BJ (cell line): ENCODE results near the gene TRRAP. TPM values are rescaled to one million over a fixed set of nuclear protein-coding genes. Genes with fewer than 3 reads are reported as not detected.

Source experiments
- CTCF ChIA-PET: fragments of 350-600 bp; formaldehyde crosslinking; extraction: SDS; loops from one replicate; lab custom pipeline; 2021; ENCODE audit warnings: antibody characterized with exemption, inconsistent platforms; lab: Yijun Ruan, JAX
- POLR2A ChIA-PET: fragments of 300-600 bp; sonication (Branson Sonifier 250); formaldehyde crosslinking; extraction: SDS; loops from one replicate; lab custom pipeline; 2021; ENCODE audit warnings: antibody characterized with exemption; lab: Charles Lee
- DNase-seq: peaks from one replicate; pipeline ENCODE4 v3.0.0-alpha.2; 2011; ENCODE audit warnings: low read depth
- H3K27me3 ChIP-seq: 2 replicates; pipeline ENCODE4 v1.6.0; 2011; ENCODE audit warnings: low read length; ENCODE audit not compliant: control insufficient read depth, insufficient read depth
- H3K36me3 ChIP-seq: 2 replicates; pipeline ENCODE4 v1.5.1; 2011; ENCODE audit warnings: low read length; ENCODE audit not compliant: control insufficient read depth, insufficient read depth
- H3K4me3 ChIP-seq: 2 replicates; pipeline ENCODE4 v1.5.1; 2011; ENCODE audit warnings: low read depth, mild to moderate bottlenecking, control low read depth, low read length
- CTCF ChIP-seq: IDR thresholded peaks from 2 replicates; pipeline ENCODE4 v1.5.1; 2011; ENCODE audit warnings: low read depth, mild to moderate bottlenecking, control low read depth, inconsistent platforms, low read length, moderate library complexity; ENCODE audit not compliant: insufficient read depth
- polyA plus RNA-seq: library from polyadenylated mRNA; depleted of rRNA; stranded (reverse); fragments of >200 nt; gene quantifications from 2 replicates; pipeline ENCODE4 v1.2.3, GENCODE V29; 2011; rRNA removed
- small RNA-seq: library from RNA; depleted of rRNA; stranded (forward); fragments of <200 nt; gene quantifications from one replicate; pipeline ENCODE3, GENCODE V24; 2012; ENCODE audit warnings: low replicate concordance, low read depth; ENCODE audit not compliant: insufficient read length

The TRRAP gene
- polyA plus RNA-seq, 1 experiment, result 17.2 TPM

- ChIA-PET POLR2A (no interaction called here), CTCF (interaction anchor here (1.5 to 3.7 kb wide), 2 partner anchors 10 to 267 kb away, joined by 5 to 14 read pairs; no protein-coding TSS in a partner anchor)
- H3K4me3 ChIP-seq, result no peak overlapping the region
- H3K27me3 ChIP-seq, result no peaks in the 10 kb centered on the region
- DNase-seq, result no peak
- H3K36me3 ChIP-seq, result peaks cover 19% of the 10 kb centered on the region
- no peak for TF ChIP-seq CTCF
Observed at GRCh38 chr7:99046722-99047121, 168.4 kb downstream of the TRRAP start.

GRCh38 chr7:99047526-99048077 lies 169.3 kb downstream of the TRRAP start:
- POLR2A ChIA-PET, result no interaction called here
- Histone ChIP-seq H3K4me3 (no peak overlapping the region), H3K36me3 (peaks cover 24% of the 10 kb centered on the region), H3K27me3 (no peaks in the 10 kb centered on the region)
- TF ChIP-seq CTCF, result no peak
- CTCF ChIA-PET, result interaction anchor here (0.7 to 3.7 kb wide), 3 partner anchors 11 to 360 kb away, joined by 3 to 14 read pairs (median 5); no protein-coding TSS in a partner anchor
- no peak for DNase-seq

GRCh38 chr7:99050971-99051370 lies 172.6 kb downstream of the TRRAP start:
- Histone ChIP-seq H3K4me3 (no peak overlapping the region), H3K27me3 (no peaks in the 10 kb centered on the region), H3K36me3 (peaks cover 18% of the 10 kb centered on the region)
- ChIA-PET POLR2A (no interaction called here), CTCF (interaction anchor here (1.6 kb wide), 1 partner anchor 11 kb away, joined by 7 read pairs; no protein-coding TSS in a partner anchor)
- TF ChIP-seq CTCF, result no peak
- DNase-seq, result no peak

GRCh38 chr7:99054781-99055180 lies 176.4 kb downstream of the TRRAP start:
- no peak for DNase-seq
- ChIA-PET CTCF (no interaction called here), POLR2A (no interaction called here)
- H3K27me3 ChIP-seq, result no peaks in the 10 kb centered on the region
- TF ChIP-seq CTCF, result no peak
- no peak overlapping the region for H3K4me3 ChIP-seq
- peaks cover 13% of the 10 kb centered on the region for H3K36me3 ChIP-seq

- POLR2A ChIA-PET, result no interaction called here
- Histone ChIP-seq H3K36me3 (peaks cover 5% of the 10 kb centered on the region; the same call in 1 of the 2 replicates), H3K4me3 (no peak overlapping the region), H3K27me3 (no peaks in the 10 kb centered on the region)
- CTCF ChIA-PET, result interaction anchor here (1.4 to 1.6 kb wide), 2 partner anchors 19 to 252 kb away, joined by 3 to 4 read pairs; no protein-coding TSS in a partner anchor
- DNase-seq, result no peak
- no peak for TF ChIP-seq CTCF
Observed at GRCh38 chr7:99061001-99061776, 182.9 kb downstream of the TRRAP start.

Small RNA genes lying within 50 kb of the gene (small RNA-seq; reads per million reads assigned to genes)
- gene MIR3609, result 3.4 reads per million, percentile 44 among the genes with 10 or more reads in this experiment

Other genes starting within 250 kb of the TRRAP start
- gene TMEM130, start 8.5 kb upstream of the TRRAP start, polyA plus RNA-seq, result 4.4 and 6.4 TPM in 2 replicates